Mesothelial cell of epicardium (in vitro differentiated cells): ENCODE results near the gene WDR93. TPM values are rescaled to one million over a fixed set of nuclear protein-coding genes. Genes with fewer than 3 reads are reported as not detected.

ENCODE experiments used
- DNase-seq, 2 experiments: peaks; one replicate each; pipeline ENCODE4 v3.0.0; 2021; ENCODE audit warnings: low spot score in 2 of 2; ENCODE audit not compliant: unreplicated experiment in 2 of 2
- H3K27ac Mint-ChIP-seq: 2 replicates; pipeline ENCODE4 v1.8.0; 2021; ENCODE audit warnings: mixed read lengths
- H3K27me3 Mint-ChIP-seq: 2 replicates; pipeline ENCODE4 v1.8.0; 2021; ENCODE audit warnings: low read depth, mixed read lengths
- H3K36me3 Mint-ChIP-seq: 2 replicates; pipeline ENCODE4 v1.8.0; 2021; ENCODE audit warnings: mixed read lengths
- H3K4me1 Mint-ChIP-seq: 2 replicates; pipeline ENCODE4 v1.8.0; 2021; ENCODE audit warnings: mixed read lengths
- H3K4me3 Mint-ChIP-seq: 2 replicates; pipeline ENCODE4 v1.8.0; 2021; ENCODE audit warnings: mild to moderate bottlenecking, moderate library complexity, mixed read lengths
- H3K9me3 Mint-ChIP-seq: 2 replicates; pipeline ENCODE4 v1.8.0; 2021; ENCODE audit warnings: mixed read lengths
- CTCF ChIP-seq: fragments of 200-600 bp; sonication (generic); IDR thresholded peaks from one replicate; pipeline ENCODE4 v1.5.0; 2021; ENCODE audit warnings: antibody characterized with exemption; ENCODE audit not compliant: unreplicated experiment
- total RNA-seq: library from RNA; stranded (reverse); gene quantifications from 3 replicates; pipeline ENCODE4 v1.2.1, GENCODE V29; 2021

WDR93 gene
- total RNA-seq, 1 donor from 2014 or later: 0.34 TPM

GRCh38 chr15:89725064-89725463 lies 34.5 kb downstream of the WDR93 start:
- H3K36me3 Mint-ChIP-seq: no peaks in the 10 kb centered on the region
- H3K9me3 Mint-ChIP-seq: peaks cover 18% of the 10 kb centered on the region
- no peak for DNase-seq
- TF ChIP-seq CTCF: no peak
- H3K4me3 Mint-ChIP-seq: no peak overlapping the region
- no peak overlapping the region for H3K27ac Mint-ChIP-seq
- no peaks in the 10 kb centered on the region for H3K4me1 Mint-ChIP-seq
- peaks cover 20% of the 10 kb centered on the region for H3K27me3 Mint-ChIP-seq

GRCh38 chr15:89728254-89728653 lies 37.6 kb downstream of the WDR93 start:
- Mint-ChIP-seq H3K27me3 (peaks cover 27% of the 10 kb centered on the region), H3K36me3 (no peaks in the 10 kb centered on the region), H3K4me3 (no peak overlapping the region), H3K9me3 (peaks cover 5% of the 10 kb centered on the region), H3K4me1 (no peaks in the 10 kb centered on the region), H3K27ac (no peak overlapping the region)
- no peak for DNase-seq
- TF ChIP-seq CTCF: no peak

- TF ChIP-seq CTCF: no peak
- H3K27ac Mint-ChIP-seq: no peak overlapping the region
- H3K36me3 Mint-ChIP-seq: no peaks in the 10 kb centered on the region
- no peaks in the 10 kb centered on the region for H3K4me1 Mint-ChIP-seq
- no peak for DNase-seq
- H3K9me3 Mint-ChIP-seq: no peaks in the 10 kb centered on the region
- no peak overlapping the region for H3K4me3 Mint-ChIP-seq
- peaks cover 52% of the 10 kb centered on the region for H3K27me3 Mint-ChIP-seq
Measured at GRCh38 chr15:89731275-89731674, 40.7 kb downstream of the WDR93 start.

DNA sequence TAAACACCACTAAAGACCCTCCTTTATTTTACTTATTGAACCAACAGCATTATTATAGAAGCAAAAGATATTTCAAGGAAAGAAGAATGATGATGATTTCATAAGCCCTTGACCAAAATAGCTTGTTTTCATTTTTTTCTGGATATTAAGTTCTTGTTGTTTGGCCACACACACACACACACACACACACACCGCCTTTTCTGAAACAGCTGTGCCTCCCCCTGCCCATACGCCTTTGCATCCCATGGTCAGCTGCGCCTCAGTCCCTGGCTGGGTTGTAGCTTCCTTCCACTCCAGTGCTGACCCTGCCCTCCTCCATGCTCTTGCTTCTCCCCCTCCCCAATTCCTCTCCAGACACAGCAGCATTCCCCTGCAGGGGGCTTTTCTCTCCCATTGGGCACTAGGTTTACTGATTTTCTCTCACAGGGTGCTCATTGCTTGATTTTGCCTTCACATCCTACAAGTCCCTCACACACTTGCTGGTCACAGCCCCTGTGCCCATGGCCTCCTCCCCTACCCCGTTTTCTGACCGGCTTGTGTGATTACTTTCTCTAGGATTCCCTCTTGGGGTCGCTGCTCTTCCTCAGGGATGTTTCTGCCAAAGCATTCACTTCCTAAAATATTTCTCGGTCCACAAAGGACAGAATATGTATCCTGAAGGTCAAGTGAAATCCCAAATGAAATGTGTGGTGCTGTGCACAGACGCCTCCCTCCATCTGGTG lies 42.0 kb downstream of the WDR93 start:
- Mint-ChIP-seq H3K27ac (no peak overlapping the region), H3K4me3 (no peak overlapping the region), H3K9me3 (no peaks in the 10 kb centered on the region), H3K27me3 (peaks cover 51% of the 10 kb centered on the region), H3K36me3 (no peaks in the 10 kb centered on the region), H3K4me1 (peaks cover 3% of the 10 kb centered on the region)
- DNase-seq: no peak
- no peak for TF ChIP-seq CTCF

- Mint-ChIP-seq H3K27me3 (peaks cover 48% of the 10 kb centered on the region), H3K9me3 (no peaks in the 10 kb centered on the region), H3K4me3 (no peak overlapping the region), H3K27ac (no peak overlapping the region), H3K36me3 (no peaks in the 10 kb centered on the region), H3K4me1 (peaks cover 4% of the 10 kb centered on the region)
- TF ChIP-seq CTCF: no peak
- DNase-seq: no peak
Measured at GRCh38 chr15:89735773-89736172, 45.2 kb downstream of the WDR93 start.

- Mint-ChIP-seq H3K27me3 (peaks cover 18% of the 10 kb centered on the region), H3K36me3 (no peaks in the 10 kb centered on the region)
- DNase-seq: peak in 1 of 2 experiments; percentile 69
Measured at GRCh38 chr15:89740137-89740536, 49.5 kb downstream of the WDR93 start.

More at GRCh38 chr15:89740137-89740536, 49.5 kb downstream of the WDR93 start:
- TF ChIP-seq CTCF: peak; percentile 93
- H3K4me3 Mint-ChIP-seq: peak overlapping the region; percentile 42
- no peak overlapping the region for H3K27ac Mint-ChIP-seq
- H3K4me1 Mint-ChIP-seq: peaks cover 4% of the 10 kb centered on the region
- no peaks in the 10 kb centered on the region for H3K9me3 Mint-ChIP-seq
